Glutamatergic neuron (in vitro differentiated cells): ENCODE measurements around the gene LIFR. TPM values are rescaled to one million over a fixed set of nuclear protein-coding genes. Genes with fewer than 3 reads are reported as not detected.
A peak's percentile ranks its signal among the peaks of the same experiment; 100 is the strongest.

Experiments
- DNase-seq: peaks from one replicate; pipeline ENCODE4 v3.0.0; 2022
- H3K27ac Mint-ChIP-seq: one replicate; pipeline ENCODE4 v1.8.0; 2020; ENCODE audit warnings: mild to moderate bottlenecking, mixed read lengths, inconsistent platforms; ENCODE audit not compliant: unreplicated experiment
- H3K27me3 Mint-ChIP-seq: one replicate; pipeline ENCODE4 v1.8.0; 2020; ENCODE audit warnings: mild to moderate bottlenecking, moderate library complexity, mixed read lengths, inconsistent platforms; ENCODE audit not compliant: unreplicated experiment
- H3K36me3 Mint-ChIP-seq: one replicate; pipeline ENCODE4 v1.8.0; 2020; ENCODE audit warnings: mild to moderate bottlenecking, mixed read lengths, inconsistent platforms; ENCODE audit not compliant: unreplicated experiment
- H3K4me1 Mint-ChIP-seq: one replicate; pipeline ENCODE4 v1.8.0; 2020; ENCODE audit warnings: mild to moderate bottlenecking, low read depth, mixed read lengths, inconsistent platforms; ENCODE audit not compliant: unreplicated experiment
- H3K4me3 Mint-ChIP-seq: one replicate; pipeline ENCODE4 v1.8.0; 2020; ENCODE audit warnings: mild to moderate bottlenecking, mixed read lengths, inconsistent platforms; ENCODE audit not compliant: unreplicated experiment
- H3K9me3 Mint-ChIP-seq: one replicate; pipeline ENCODE4 v1.8.0; 2020; ENCODE audit warnings: mild to moderate bottlenecking, moderate library complexity, mixed read lengths, inconsistent platforms; ENCODE audit not compliant: unreplicated experiment
- CTCF ChIP-seq: fragments of 200-600 bp; sonication (generic); IDR thresholded peaks from one replicate; pipeline ENCODE4 v1.5.0; 2021; ENCODE audit not compliant: partially characterized antibody, unreplicated experiment
- total RNA-seq: library from RNA; stranded (reverse); fragmentation: NEBNext Ultra II Directional; extraction: Animal tissue kit (Norgen Biotek cat#: 25700); gene quantifications from one replicate; pipeline ENCODE4 v1.2.1, GENCODE V29; 2021; ENCODE audit not compliant: unreplicated experiment

Gene LIFR
- total RNA-seq, 1 donor from 2014 or later, result 41.6 TPM

DNA sequence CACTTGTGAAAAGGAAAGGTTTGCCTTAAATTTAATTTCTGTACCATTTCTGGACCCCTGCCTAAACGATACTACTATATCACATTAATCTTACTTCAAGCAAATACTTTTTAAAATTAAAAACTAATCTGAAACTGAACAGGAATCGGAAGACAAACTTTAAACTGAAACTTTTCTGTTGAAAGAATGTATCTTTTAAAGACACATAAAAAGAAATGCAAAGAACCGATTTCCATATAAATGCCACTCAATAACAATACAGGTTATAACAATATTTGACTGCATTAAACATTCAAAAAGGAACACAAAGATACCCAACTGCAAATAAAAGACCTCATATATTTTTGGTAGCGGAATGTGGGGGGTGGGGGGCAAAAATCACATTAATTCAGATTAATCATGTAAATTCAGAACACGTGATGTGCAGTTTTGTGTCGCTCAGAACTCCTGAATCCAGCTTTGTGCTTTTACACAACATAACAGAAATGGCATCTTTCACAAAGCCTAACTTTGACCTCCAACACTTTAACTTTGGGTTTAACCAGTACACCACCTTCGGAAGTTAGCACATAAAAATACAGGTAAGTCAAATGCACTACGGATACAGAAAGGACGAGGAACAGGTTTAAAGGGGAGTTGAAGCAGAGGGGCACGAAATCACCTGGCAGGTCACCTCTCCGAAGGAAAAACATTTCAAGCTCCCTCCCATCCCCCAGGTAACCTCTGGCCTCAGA lies 925 bp downstream of the LIFR start:
- Mint-ChIP-seq H3K9me3 (peaks cover 9% of the 10 kb centered on the region), H3K4me1 (peaks cover 17% of the 10 kb centered on the region), H3K27ac (peak overlapping the region; percentile 93), H3K27me3 (peaks cover 2% of the 10 kb centered on the region), H3K4me3 (peak overlapping the region; percentile 99), H3K36me3 (peaks cover 4% of the 10 kb centered on the region)
- TF ChIP-seq CTCF, result no peak
- DNase-seq, result no peak

DNA sequence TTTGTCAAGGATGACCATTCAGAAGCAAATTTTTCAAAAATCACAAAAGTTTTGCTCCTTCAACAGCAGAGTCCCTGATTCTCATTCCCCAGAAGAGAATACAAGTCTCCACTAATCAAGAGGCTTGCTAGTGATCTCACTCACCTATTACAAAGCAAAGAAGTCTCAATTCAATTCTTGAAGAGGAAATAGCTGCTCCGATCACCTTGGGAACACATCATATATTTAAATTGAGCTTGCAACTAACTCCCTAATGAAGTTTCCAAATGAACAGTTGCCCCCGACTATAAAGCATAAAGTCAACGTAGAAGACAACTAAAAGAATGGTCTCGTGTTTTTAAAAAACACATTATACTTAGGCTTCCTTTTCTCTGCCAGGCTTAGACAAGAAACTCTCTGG lies 1.6 kb downstream of the LIFR start:
- no peak overlapping the region for H3K27ac Mint-ChIP-seq
- peaks cover 17% of the 10 kb centered on the region for H3K4me1 Mint-ChIP-seq
- no peak for TF ChIP-seq CTCF
- H3K36me3 Mint-ChIP-seq, result peaks cover 4% of the 10 kb centered on the region
- peaks cover 9% of the 10 kb centered on the region for H3K9me3 Mint-ChIP-seq
- H3K27me3 Mint-ChIP-seq, result peaks cover 2% of the 10 kb centered on the region
- peak overlapping the region; percentile 99 for H3K4me3 Mint-ChIP-seq
- DNase-seq, result no peak

- Mint-ChIP-seq H3K36me3 (peaks cover 4% of the 10 kb centered on the region), H3K4me3 (peak overlapping the region; percentile 99), H3K4me1 (peaks cover 17% of the 10 kb centered on the region), H3K27me3 (peaks cover 2% of the 10 kb centered on the region), H3K27ac (no peak overlapping the region), H3K9me3 (peaks cover 9% of the 10 kb centered on the region)
- DNase-seq, result no peak
- no peak for TF ChIP-seq CTCF
Measured at GRCh38 chr5:38554403-38554802, 2.0 kb downstream of the LIFR start.

GRCh38 chr5:38553001-38553521 lies 3.4 kb downstream of the LIFR start:
- H3K27ac Mint-ChIP-seq, result no peak overlapping the region
- H3K9me3 Mint-ChIP-seq, result peaks cover 9% of the 10 kb centered on the region
- peak overlapping the region; percentile 5 for H3K4me3 Mint-ChIP-seq
- peaks cover 2% of the 10 kb centered on the region for H3K27me3 Mint-ChIP-seq
- no peak for TF ChIP-seq CTCF
- H3K4me1 Mint-ChIP-seq, result peaks cover 21% of the 10 kb centered on the region
- DNase-seq, result no peak
- H3K36me3 Mint-ChIP-seq, result peaks cover 4% of the 10 kb centered on the region
